CD4-positive, CD25-positive, alpha-beta regulatory T cell (primary cell): ENCODE results near the gene RAPGEF4. TPM values are rescaled to one million over a fixed set of nuclear protein-coding genes. Genes with fewer than 3 reads are reported as not detected.

Experiments
- ATAC-seq, 2 donors: fragments of 150-1000 bp; cut with Tn5 transposase; one replicate each; pipeline ENCODE4 v1.10.0; 2021; ENCODE audit warnings: low read depth in 2 of 2, moderate number of reproducible peaks in 2 of 2, moderate library complexity in 1 of 2
- DNase-seq, 3 donors: peaks; one replicate each; pipeline versions ENCODE4 v3.0.0 to v3.0.0-alpha.2; 2012 to 2022; ENCODE audit warnings: mixed read lengths in 1 of 3
- H3K27ac ChIP-seq: one replicate; pipeline ENCODE4 v1.7.0; 2013; ENCODE audit warnings: mild to moderate bottlenecking, low read length; ENCODE audit not compliant: insufficient read depth, poor library complexity, severe bottlenecking
- H3K27me3 ChIP-seq: one replicate; pipeline ENCODE4 v1.7.0; 2013; ENCODE audit warnings: low read length; ENCODE audit not compliant: control insufficient read depth, insufficient read depth
- H3K36me3 ChIP-seq: one replicate; pipeline ENCODE4 v1.7.0; 2013; ENCODE audit warnings: mild to moderate bottlenecking, low read length, moderate library complexity; ENCODE audit not compliant: control insufficient read depth, insufficient read depth
- H3K4me1 ChIP-seq: 2 replicates; pipeline ENCODE4 v1.7.0; 2013; ENCODE audit warnings: mild to moderate bottlenecking, low read length; ENCODE audit not compliant: insufficient read depth, control insufficient read depth, poor library complexity, severe bottlenecking
- H3K4me3 ChIP-seq: one replicate; pipeline ENCODE4 v1.7.0; 2013; ENCODE audit warnings: low read depth, mild to moderate bottlenecking, low read length, moderate library complexity
- H3K9me3 ChIP-seq, 2 experiments: 1 replicate in 1 of 2; 2 replicates in 1 of 2; pipeline ENCODE4 v1.7.0; 2013; ENCODE audit warnings: low read length in 2 of 2, mild to moderate bottlenecking in 1 of 2, moderate library complexity in 1 of 2; ENCODE audit not compliant: control insufficient read depth in 2 of 2
- H3K27ac Mint-ChIP-seq, 3 donors: one replicate each; pipeline ENCODE4 v1.8.0; 2020 to 2022; ENCODE audit warnings: mild to moderate bottlenecking in 3 of 3, mixed read lengths in 3 of 3, moderate library complexity in 2 of 3
- H3K27me3 Mint-ChIP-seq: one replicate; pipeline ENCODE4 v1.8.0; 2022; ENCODE audit warnings: mild to moderate bottlenecking, mixed read lengths
- H3K36me3 Mint-ChIP-seq: one replicate; pipeline ENCODE4 v1.8.0; 2020; ENCODE audit warnings: mixed read lengths
- H3K4me1 Mint-ChIP-seq, 4 donors: one replicate each; pipeline ENCODE4 v1.8.0; 2020 to 2022; ENCODE audit warnings: mixed read lengths in 4 of 4, mild to moderate bottlenecking in 1 of 4
- H3K4me3 Mint-ChIP-seq, 4 donors: one replicate each; pipeline ENCODE4 v1.8.0; 2020 to 2022; ENCODE audit warnings: mild to moderate bottlenecking in 4 of 4, mixed read lengths in 4 of 4, moderate library complexity in 3 of 4
- H3K9me3 Mint-ChIP-seq, 7 donors: one replicate each; pipeline ENCODE4 v1.8.0; 2020 to 2022; ENCODE audit warnings: mixed read lengths in 7 of 7, mild to moderate bottlenecking in 3 of 7, moderate library complexity in 2 of 7
- polyA plus RNA-seq, 4 donors: library from polyadenylated mRNA; unstranded; fragments of 300-500 nt; fragmentation: Illumina TruSeq; gene quantifications; one replicate each; pipeline ENCODE4 v1.2.3, GENCODE V29; 2021
- total RNA-seq: library from RNA; stranded (reverse); gene quantifications from one replicate; pipeline ENCODE4 v1.2.3, GENCODE V29; 2022

RAPGEF4 gene
- total and polyA plus RNA-seq, 5 donors from 2014 or later, result 1.4 TPM; not detected in 4

DNA sequence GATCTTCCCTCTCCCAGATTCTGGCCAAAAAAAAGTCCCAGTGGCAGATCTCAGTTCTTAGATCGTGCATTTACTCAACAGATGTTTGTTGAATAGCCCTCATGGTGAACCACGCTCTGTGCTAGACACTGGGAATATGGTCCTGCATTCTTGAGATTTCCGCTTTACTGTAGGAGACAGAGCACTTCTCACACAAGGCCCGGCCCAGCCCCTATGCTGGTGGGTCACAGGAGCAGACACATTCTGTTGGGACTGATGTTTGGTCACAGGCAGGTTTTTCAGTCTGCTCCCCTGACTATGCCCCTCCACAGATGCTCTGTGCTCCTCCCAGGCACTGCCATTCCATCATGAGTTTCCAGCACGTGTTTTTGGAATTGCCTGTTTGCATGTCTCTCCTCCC lies 110.9 kb downstream of the RAPGEF4 start:
- Histone ChIP-seq H3K36me3 (no peaks in the 10 kb centered on the region), H3K4me1 (no peaks in the 10 kb centered on the region), H3K9me3 (no peaks in the 10 kb centered on the region), H3K27me3 (no peaks in the 10 kb centered on the region), H3K27ac (no peak overlapping the region), H3K4me3 (no peak overlapping the region)
- peaks cover 0 to 6% (median 4%) of the 10 kb centered on the region in 7 donors for H3K9me3 Mint-ChIP-seq
- ATAC-seq (no peak), DNase-seq (no peak)
- no peak overlapping the region for H3K27ac Mint-ChIP-seq
- peaks cover 4% of the 10 kb centered on the region for H3K27me3 Mint-ChIP-seq
- H3K4me1 Mint-ChIP-seq, result no peaks in the 10 kb centered on the region
- no peak overlapping the region for H3K4me3 Mint-ChIP-seq
- no peaks in the 10 kb centered on the region for H3K36me3 Mint-ChIP-seq

DNA sequence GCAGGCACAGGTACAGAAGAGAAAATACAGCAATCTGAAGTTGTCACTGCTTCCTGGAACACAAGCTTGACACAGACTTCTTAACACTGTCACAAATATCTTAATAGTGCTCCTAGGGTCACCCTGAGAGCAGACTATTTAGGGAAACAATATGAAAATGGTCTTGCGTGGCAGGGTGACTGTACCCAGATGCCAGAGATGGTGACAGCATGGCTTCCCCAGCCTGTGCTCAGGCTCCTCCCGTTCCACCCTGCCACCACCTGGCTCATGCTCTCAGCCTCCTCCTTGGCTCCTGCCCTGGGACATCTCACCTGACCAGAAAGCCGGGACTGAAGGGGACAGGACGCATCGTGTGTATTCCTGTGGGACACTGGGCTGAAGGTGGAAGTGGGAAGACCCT lies 111.5 kb downstream of the RAPGEF4 start:
- DNase-seq (no peak), ATAC-seq (no peak)
- H3K9me3 ChIP-seq, result no peaks in the 10 kb centered on the region
- H3K4me3 ChIP-seq, result no peak overlapping the region
- H3K4me1 Mint-ChIP-seq, result no peaks in the 10 kb centered on the region
- peaks cover 0 to 9% (median 4%) of the 10 kb centered on the region in 7 donors for H3K9me3 Mint-ChIP-seq
- no peak overlapping the region for H3K27ac Mint-ChIP-seq
- no peaks in the 10 kb centered on the region for H3K36me3 ChIP-seq
- no peaks in the 10 kb centered on the region for H3K27me3 ChIP-seq
- H3K4me1 ChIP-seq, result no peaks in the 10 kb centered on the region
- H3K36me3 Mint-ChIP-seq, result no peaks in the 10 kb centered on the region
- no peak overlapping the region for H3K27ac ChIP-seq
- H3K27me3 Mint-ChIP-seq, result peaks cover 4% of the 10 kb centered on the region
- H3K4me3 Mint-ChIP-seq, result no peak overlapping the region

DNA sequence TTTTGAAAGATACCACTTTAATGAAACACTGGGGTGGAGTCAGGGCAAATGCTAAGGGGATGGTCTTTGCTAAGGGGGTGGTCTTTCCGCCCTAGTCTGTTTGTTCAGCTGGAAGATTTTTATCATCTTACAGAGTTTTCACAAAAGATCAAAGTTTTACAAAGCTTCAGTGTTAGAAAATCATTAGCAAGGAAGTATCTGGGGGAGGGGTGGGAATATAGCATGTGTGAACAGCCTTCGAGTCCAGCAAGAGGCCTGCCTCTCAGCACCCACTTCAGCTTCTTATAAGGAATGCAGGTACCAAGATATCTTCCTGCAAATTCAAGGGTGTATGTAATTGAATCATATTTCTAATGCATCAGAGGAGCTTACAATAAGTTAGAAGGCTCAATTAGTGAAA lies 112.9 kb downstream of the RAPGEF4 start:
- Mint-ChIP-seq H3K4me3 (no peak overlapping the region), H3K27ac (no peak overlapping the region), H3K9me3 (peaks cover 0 to 10% (median 4%) of the 10 kb centered on the region in 7 donors), H3K36me3 (no peaks in the 10 kb centered on the region), H3K4me1 (no peaks in the 10 kb centered on the region), H3K27me3 (peaks cover 4% of the 10 kb centered on the region)
- DNase-seq (no peak), ATAC-seq (no peak)
- Histone ChIP-seq H3K4me1 (no peaks in the 10 kb centered on the region), H3K36me3 (no peaks in the 10 kb centered on the region), H3K27me3 (no peaks in the 10 kb centered on the region), H3K9me3 (no peaks in the 10 kb centered on the region), H3K4me3 (no peak overlapping the region), H3K27ac (no peak overlapping the region)

DNA sequence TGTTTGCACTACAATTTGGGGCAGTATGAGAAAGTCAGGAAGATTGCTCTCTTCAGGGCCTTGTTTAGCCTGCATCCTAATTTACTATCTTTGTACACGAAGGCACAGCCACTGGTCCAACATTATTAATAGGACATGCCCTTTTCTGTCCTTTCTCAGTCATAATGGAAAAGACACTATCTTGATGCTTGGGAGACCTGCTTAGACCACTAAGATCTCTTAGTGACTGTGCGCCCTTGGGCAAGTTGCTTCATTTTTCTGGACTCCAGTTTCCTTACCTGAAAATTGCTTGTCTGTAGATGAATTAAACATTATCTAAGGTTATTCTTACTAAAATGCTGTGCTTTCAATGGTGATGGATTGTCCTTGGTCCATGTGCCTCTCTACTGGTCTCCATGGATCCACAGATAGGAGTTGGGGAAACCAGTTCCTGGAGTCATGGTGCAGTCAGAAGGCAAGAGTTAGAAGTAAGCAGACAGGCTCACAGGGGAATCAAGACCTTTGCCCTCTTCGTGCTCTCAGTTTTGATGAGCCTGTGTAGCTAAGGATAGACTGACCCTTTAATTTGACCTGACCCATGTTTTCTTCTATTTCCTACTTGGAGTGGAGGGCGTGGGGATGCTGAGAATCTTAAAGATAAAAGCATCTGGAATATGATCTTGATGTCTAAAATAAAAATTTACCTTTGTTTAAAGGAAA lies 114.0 kb downstream of the RAPGEF4 start:
- Mint-ChIP-seq H3K27ac (no peak overlapping the region), H3K4me1 (no peaks in the 10 kb centered on the region), H3K4me3 (no peak overlapping the region), H3K36me3 (no peaks in the 10 kb centered on the region), H3K9me3 (peaks cover 0 to 10% (median 4%) of the 10 kb centered on the region in 7 donors), H3K27me3 (peaks cover 4% of the 10 kb centered on the region)
- Histone ChIP-seq H3K36me3 (no peaks in the 10 kb centered on the region), H3K9me3 (no peaks in the 10 kb centered on the region), H3K4me1 (no peaks in the 10 kb centered on the region), H3K27ac (no peak overlapping the region), H3K27me3 (no peaks in the 10 kb centered on the region), H3K4me3 (no peak overlapping the region)
- DNase-seq, result no peak
- no peak for ATAC-seq

DNA sequence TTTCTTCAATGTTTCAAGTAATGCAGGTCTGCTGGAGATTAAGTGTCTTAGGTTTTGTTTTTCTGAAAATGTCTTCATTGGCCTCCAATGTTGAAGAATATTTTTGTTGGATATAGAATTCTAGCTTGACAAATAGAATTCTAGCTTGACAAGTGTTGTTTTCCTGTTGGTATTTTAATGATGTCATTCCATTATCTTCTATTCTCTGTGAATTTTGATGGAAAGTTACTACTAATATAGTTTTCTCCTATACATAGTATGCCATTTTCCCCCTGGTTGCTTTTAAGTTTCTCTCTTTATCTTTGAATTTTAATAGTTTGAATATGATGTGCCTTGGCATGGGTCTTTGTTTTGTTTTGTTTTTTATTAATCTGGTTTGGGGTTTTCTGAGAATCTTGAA lies 119.9 kb downstream of the RAPGEF4 start:
- Mint-ChIP-seq H3K9me3 (peaks cover 0 to 10% (median 6%) of the 10 kb centered on the region in 7 donors), H3K4me3 (no peak overlapping the region), H3K27me3 (peaks cover 9% of the 10 kb centered on the region), H3K4me1 (no peaks in the 10 kb centered on the region), H3K36me3 (no peaks in the 10 kb centered on the region), H3K27ac (no peak overlapping the region)
- DNase-seq (no peak), ATAC-seq (no peak)
- no peak overlapping the region for H3K27ac ChIP-seq
- H3K9me3 ChIP-seq, result no peaks in the 10 kb centered on the region
- H3K36me3 ChIP-seq, result no peaks in the 10 kb centered on the region
- H3K4me3 ChIP-seq, result no peak overlapping the region
- peaks cover 3% of the 10 kb centered on the region for H3K27me3 ChIP-seq
- H3K4me1 ChIP-seq, result no peaks in the 10 kb centered on the region

DNA sequence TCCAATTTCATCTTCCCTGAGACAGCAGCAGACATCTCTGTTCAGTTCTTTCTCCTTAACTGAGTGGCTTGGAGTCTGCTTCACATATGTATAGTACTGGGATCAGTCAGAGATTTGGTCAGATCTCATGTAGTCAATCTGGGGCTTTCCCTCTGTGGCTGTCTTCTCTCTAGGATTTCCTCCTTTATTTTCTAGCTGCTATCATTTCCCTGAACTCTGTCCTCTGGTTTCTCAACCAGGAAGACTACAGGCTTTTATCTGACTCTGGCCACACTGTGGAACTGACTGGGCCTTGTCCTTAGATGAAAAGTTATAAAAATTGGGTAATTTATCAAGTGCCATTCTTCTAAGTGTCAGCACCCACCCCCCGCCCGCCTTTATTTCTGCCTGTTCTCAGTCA lies 121.0 kb downstream of the RAPGEF4 start:
- Histone ChIP-seq H3K27me3 (peaks cover 3% of the 10 kb centered on the region), H3K4me1 (no peaks in the 10 kb centered on the region), H3K4me3 (no peak overlapping the region), H3K27ac (no peak overlapping the region), H3K36me3 (no peaks in the 10 kb centered on the region), H3K9me3 (no peaks in the 10 kb centered on the region)
- H3K27me3 Mint-ChIP-seq, result peaks cover 9% of the 10 kb centered on the region
- H3K36me3 Mint-ChIP-seq, result no peaks in the 10 kb centered on the region
- DNase-seq, result no peak
- H3K4me1 Mint-ChIP-seq, result no peaks in the 10 kb centered on the region
- H3K4me3 Mint-ChIP-seq, result no peak overlapping the region
- H3K9me3 Mint-ChIP-seq, result peaks cover 0 to 8% (median 3%) of the 10 kb centered on the region in 7 donors
- no peak for ATAC-seq
- H3K27ac Mint-ChIP-seq, result no peak overlapping the region

DNA sequence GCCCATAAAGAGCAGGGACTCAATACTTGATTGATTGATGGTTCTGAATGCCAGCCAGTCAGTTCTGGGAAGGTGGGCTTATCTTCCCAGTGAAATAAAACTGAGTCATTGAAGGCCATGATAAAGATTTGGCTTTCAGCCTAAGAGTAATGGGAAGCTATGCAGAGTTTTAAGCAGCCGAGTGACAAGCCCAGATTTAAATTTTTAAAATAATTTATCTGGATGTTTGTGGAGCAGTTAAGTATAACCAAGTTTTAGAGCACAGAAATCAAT lies 122.8 kb downstream of the RAPGEF4 start:
- no peaks in the 10 kb centered on the region for H3K4me1 Mint-ChIP-seq
- Histone ChIP-seq H3K4me3 (no peak overlapping the region), H3K27me3 (peaks cover 3% of the 10 kb centered on the region), H3K36me3 (no peaks in the 10 kb centered on the region), H3K9me3 (no peaks in the 10 kb centered on the region), H3K27ac (no peak overlapping the region), H3K4me1 (no peaks in the 10 kb centered on the region)
- H3K27me3 Mint-ChIP-seq, result peaks cover 19% of the 10 kb centered on the region
- ATAC-seq (no peak), DNase-seq (no peak)
- H3K9me3 Mint-ChIP-seq, result peaks cover 0 to 8% (median 0%) of the 10 kb centered on the region in 7 donors
- no peak overlapping the region for H3K4me3 Mint-ChIP-seq
- no peaks in the 10 kb centered on the region for H3K36me3 Mint-ChIP-seq
- H3K27ac Mint-ChIP-seq, result no peak overlapping the region

DNA sequence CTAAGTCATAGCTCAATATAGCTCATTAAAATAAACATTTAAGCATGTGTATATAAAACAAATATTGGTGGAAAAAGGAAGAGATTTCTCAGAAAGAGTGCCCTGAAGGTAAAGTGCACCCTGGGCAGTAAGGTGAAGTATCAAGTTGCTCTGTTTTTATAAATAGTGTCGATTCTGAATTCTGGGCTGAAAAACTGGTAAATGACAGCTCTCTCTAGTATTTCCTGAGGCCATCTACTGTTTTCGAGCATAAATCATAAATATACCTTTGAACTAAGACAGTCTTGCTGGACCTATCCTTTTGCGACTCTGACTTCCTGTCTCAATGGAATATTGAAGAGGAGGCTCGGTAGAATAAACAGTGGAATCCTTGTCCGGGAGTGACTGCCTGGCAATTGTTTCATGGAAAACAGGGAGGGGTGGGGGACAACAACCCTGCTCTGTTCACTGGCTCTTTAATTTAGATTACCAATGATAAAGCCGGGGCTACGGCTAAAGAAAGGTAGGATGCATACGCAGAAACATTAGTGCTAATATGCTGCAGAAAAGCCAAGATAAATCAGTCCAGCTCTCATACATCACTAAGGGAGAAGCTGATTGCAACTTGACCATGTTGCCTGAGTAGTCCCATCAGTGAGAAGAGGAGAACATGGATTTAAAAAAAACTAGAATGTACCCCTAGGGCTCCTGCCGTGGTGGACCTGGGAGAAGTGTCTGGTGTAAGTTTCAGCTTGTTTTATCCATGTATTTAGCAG lies 124.1 kb downstream of the RAPGEF4 start:
- no peak overlapping the region for H3K27ac ChIP-seq
- no peaks in the 10 kb centered on the region for H3K36me3 ChIP-seq
- ATAC-seq (no peak), DNase-seq (no peak)
- peaks cover 3% of the 10 kb centered on the region for H3K27me3 ChIP-seq
- peaks cover 0 to 8% (median 0%) of the 10 kb centered on the region in 7 donors for H3K9me3 Mint-ChIP-seq
- H3K4me3 ChIP-seq, result no peak overlapping the region
- no peak overlapping the region for H3K27ac Mint-ChIP-seq
- H3K36me3 Mint-ChIP-seq, result no peaks in the 10 kb centered on the region
- no peaks in the 10 kb centered on the region for H3K4me1 ChIP-seq
- H3K27me3 Mint-ChIP-seq, result peaks cover 23% of the 10 kb centered on the region
- no peak overlapping the region for H3K4me3 Mint-ChIP-seq
- no peaks in the 10 kb centered on the region for H3K9me3 ChIP-seq
- no peaks in the 10 kb centered on the region for H3K4me1 Mint-ChIP-seq
